HEK293T (cell line): ENCODE data around the gene CLCN7.

Source experiments
- FOXA1 ChIP-seq: fragments of 450-650 bp; IDR thresholded peaks from 2 replicates; pipeline ENCODE4 v1.6.1; 2016; ENCODE audit warnings: mild to moderate bottlenecking
- ZNF384 ChIP-seq: fragments of 450-650 bp; IDR thresholded peaks from 2 replicates; pipeline ENCODE4 v1.6.1; 2016

GRCh38 chr16:1506494-1507213 lies 31.8 kb upstream of the CLCN7 start:
- TF ChIP-seq ZNF384, result no peak
- TF ChIP-seq FOXA1, result no peak
